ENCODE measurements around the gene VSTM4. TPM values are rescaled to one million over a fixed set of nuclear protein-coding genes. Genes with fewer than 3 reads are reported as not detected.
A peak's percentile ranks its signal among the peaks of the same experiment; 100 is the strongest.

The VSTM4 gene
- total and polyA plus RNA-seq, 2 donors (not counting 1 experiment from before 2014, with no cell fraction given) = 8.1 to 27.9 TPM

DNA sequence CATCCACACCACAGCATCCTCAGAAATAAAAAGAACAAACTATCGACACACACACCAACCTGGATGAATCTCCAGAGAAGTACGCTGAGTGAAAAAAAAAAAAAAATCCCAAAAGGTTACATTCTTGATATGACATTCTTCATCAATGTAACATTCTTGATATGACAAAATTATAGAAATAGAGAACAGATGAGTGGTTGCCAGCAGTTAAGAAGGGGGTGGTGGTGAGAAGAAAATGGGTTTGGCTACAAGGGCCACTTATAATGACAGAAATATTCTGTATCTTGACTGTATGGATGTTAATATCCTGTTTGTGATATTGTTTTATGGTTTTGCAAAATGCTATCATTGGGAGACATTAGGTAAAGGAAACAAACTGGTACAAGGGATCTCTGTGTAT lies 36.9 kb downstream of the VSTM4 start:
- Histone ChIP-seq H3K79me2 (ENCODE audit: control insufficient read depth, insufficient read depth, low read length) (no peaks in the 10 kb centered on the region), H3K4me3 (replicated peaks in 1 of 4; ENCODE audit: control extremely low read depth in 1 of 4, insufficient read depth in 1 of 4, low read depth in 3 of 4, low read length in 4 of 4) (no peak overlapping the region), H3K4me2 (ENCODE audit: extremely low read depth, insufficient read depth, low read length) (no peak overlapping the region), H3K9ac (ENCODE audit: insufficient read depth, low read length) (no peak overlapping the region), H3K9me3 (ENCODE audit: control insufficient read depth, insufficient read depth, low read depth, low read length) (no peaks in the 10 kb centered on the region), H3K36me3 (ENCODE audit: control insufficient read depth, insufficient read depth, low read length) (no peaks in the 10 kb centered on the region), H3K27ac (ENCODE audit: insufficient read depth, low read length) (no peak overlapping the region), H2AFZ (ENCODE audit: low read length) (no peak overlapping the region), H4K20me1 (ENCODE audit: control insufficient read depth, extremely low read depth, insufficient read depth, low read length) (no peaks in the 10 kb centered on the region), H3K4me1 (ENCODE audit: control insufficient read depth, extremely low read depth, insufficient read depth, low read length) (no peaks in the 10 kb centered on the region), H3K27me3 (ENCODE audit: control insufficient read depth, insufficient read depth, low read length) (no peaks in the 10 kb centered on the region)
- DNase-seq (ENCODE audit: low read depth in 2 of 2) = no peak
- TF ChIP-seq, protein P1, sequence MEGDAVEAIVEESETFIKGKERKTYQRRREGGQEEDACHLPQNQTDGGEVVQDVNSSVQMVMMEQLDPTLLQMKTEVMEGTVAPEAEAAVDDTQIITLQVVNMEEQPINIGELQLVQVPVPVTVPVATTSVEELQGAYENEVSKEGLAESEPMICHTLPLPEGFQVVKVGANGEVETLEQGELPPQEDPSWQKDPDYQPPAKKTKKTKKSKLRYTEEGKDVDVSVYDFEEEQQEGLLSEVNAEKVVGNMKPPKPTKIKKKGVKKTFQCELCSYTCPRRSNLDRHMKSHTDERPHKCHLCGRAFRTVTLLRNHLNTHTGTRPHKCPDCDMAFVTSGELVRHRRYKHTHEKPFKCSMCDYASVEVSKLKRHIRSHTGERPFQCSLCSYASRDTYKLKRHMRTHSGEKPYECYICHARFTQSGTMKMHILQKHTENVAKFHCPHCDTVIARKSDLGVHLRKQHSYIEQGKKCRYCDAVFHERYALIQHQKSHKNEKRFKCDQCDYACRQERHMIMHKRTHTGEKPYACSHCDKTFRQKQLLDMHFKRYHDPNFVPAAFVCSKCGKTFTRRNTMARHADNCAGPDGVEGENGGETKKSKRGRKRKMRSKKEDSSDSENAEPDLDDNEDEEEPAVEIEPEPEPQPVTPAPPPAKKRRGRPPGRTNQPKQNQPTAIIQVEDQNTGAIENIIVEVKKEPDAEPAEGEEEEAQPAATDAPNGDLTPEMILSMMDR (conservative IDR thresholded peaks at IDR 0.05 in 1 of 2, IDR thresholded peaks at IDR 0.05 in 1 of 2; ENCODE audit: low read depth in 1 of 2, low read length in 2 of 2) = no peak
- TF ChIP-seq EZH2 (IDR thresholded peaks at IDR 0.05; ENCODE audit: low read length, missing control alignments) = no peak

DNA sequence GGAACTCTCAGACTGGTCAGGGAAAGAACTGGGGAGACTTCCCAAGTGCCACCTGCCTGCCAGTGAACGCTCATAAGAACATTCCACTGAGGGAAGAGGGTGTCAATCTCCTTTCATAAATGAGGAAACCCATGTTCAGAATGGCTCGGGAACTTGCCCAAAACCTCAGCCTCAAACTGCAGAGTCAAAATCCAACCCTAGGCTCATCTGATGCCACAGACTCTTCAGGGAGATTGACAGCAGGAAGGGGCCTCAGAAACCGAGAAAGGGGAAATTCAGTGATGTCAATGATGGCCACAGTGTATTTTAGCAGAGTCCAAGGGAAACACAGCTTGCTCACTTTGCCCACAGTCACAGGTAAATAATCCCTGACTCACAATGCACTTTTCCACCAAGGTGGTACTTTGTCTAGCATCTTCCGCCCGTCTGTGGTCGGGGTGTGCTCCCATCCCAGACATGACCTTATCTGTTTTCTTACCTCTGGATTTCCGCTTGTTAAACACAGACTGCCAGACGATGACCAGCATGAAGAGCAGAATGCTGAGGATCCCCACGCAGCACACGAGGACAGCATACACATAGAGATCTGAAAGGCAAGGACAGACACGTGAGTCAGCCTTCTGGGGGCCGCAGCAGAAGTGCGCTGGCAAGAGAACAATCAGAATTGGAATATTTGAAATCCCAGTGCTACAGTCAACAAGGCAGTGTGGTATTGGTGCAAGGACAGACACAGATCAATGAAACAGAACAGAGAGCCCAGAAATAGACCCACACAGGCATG lies 38.4 kb downstream of the VSTM4 start:
- H3K27me3 ChIP-seq (ENCODE audit: control insufficient read depth, insufficient read depth, low read length) = no peaks in the 10 kb centered on the region
- peak in 1 of 2 donors; percentile 40 for DNase-seq (ENCODE audit: low read depth in 2 of 2)
- no peaks in the 10 kb centered on the region for H3K79me2 ChIP-seq (ENCODE audit: control insufficient read depth, insufficient read depth, low read length)
- H2AFZ ChIP-seq (ENCODE audit: low read length) = no peak overlapping the region
- no peaks in the 10 kb centered on the region for H3K36me3 ChIP-seq (ENCODE audit: control insufficient read depth, insufficient read depth, low read length)
- no peaks in the 10 kb centered on the region for H3K9me3 ChIP-seq (ENCODE audit: control insufficient read depth, insufficient read depth, low read depth, low read length)
- H3K9ac ChIP-seq (ENCODE audit: insufficient read depth, low read length) = no peak overlapping the region
- H3K4me2 ChIP-seq (ENCODE audit: extremely low read depth, insufficient read depth, low read length) = no peak overlapping the region
- no peak overlapping the region for H3K4me3 ChIP-seq (replicated peaks in 1 of 4; ENCODE audit: control extremely low read depth in 1 of 4, insufficient read depth in 1 of 4, low read depth in 3 of 4, low read length in 4 of 4)
- no peak overlapping the region for H3K27ac ChIP-seq (ENCODE audit: insufficient read depth, low read length)
- no peaks in the 10 kb centered on the region for H3K4me1 ChIP-seq (ENCODE audit: control insufficient read depth, extremely low read depth, insufficient read depth, low read length)
- TF ChIP-seq EZH2 (IDR thresholded peaks at IDR 0.05; ENCODE audit: low read length, missing control alignments) = no peak
- H4K20me1 ChIP-seq (ENCODE audit: control insufficient read depth, extremely low read depth, insufficient read depth, low read length) = no peaks in the 10 kb centered on the region

DNA sequence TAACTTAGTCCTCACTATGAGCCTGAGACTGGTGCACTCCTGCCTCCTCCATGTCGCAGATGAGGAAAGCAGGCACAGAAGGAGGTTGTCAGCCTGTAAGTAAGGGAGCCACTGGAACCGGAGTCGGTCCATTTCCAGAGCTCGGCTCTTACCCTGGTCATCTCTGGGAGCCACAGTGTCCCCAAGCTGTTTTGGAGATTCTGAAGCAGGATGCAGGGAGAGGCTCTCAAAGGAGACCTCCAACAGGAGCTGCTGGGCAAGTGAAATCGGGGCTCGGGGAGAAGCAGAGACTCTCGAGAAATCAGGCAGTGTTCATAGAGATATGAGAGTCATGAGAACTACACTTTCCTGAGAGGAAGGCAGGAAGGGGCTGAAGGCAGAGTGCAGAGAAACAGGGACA lies 39.0 kb downstream of the VSTM4 start:
- Histone ChIP-seq H3K36me3 (ENCODE audit: control insufficient read depth, insufficient read depth, low read length) (no peaks in the 10 kb centered on the region), H3K4me3 (replicated peaks in 1 of 4; ENCODE audit: control extremely low read depth in 1 of 4, insufficient read depth in 1 of 4, low read depth in 3 of 4, low read length in 4 of 4) (no peak overlapping the region), H3K27me3 (ENCODE audit: control insufficient read depth, insufficient read depth, low read length) (no peaks in the 10 kb centered on the region), H4K20me1 (ENCODE audit: control insufficient read depth, extremely low read depth, insufficient read depth, low read length) (no peaks in the 10 kb centered on the region), H3K9ac (ENCODE audit: insufficient read depth, low read length) (no peak overlapping the region), H2AFZ (ENCODE audit: low read length) (no peak overlapping the region), H3K9me3 (ENCODE audit: control insufficient read depth, insufficient read depth, low read depth, low read length) (no peaks in the 10 kb centered on the region), H3K79me2 (ENCODE audit: control insufficient read depth, insufficient read depth, low read length) (no peaks in the 10 kb centered on the region), H3K4me1 (ENCODE audit: control insufficient read depth, extremely low read depth, insufficient read depth, low read length) (no peaks in the 10 kb centered on the region), H3K4me2 (ENCODE audit: extremely low read depth, insufficient read depth, low read length) (no peak overlapping the region), H3K27ac (ENCODE audit: insufficient read depth, low read length) (no peak overlapping the region)
- TF ChIP-seq EZH2 (IDR thresholded peaks at IDR 0.05; ENCODE audit: low read length, missing control alignments) = no peak
- TF ChIP-seq, protein P1 (conservative IDR thresholded peaks at IDR 0.05 in 1 of 2, IDR thresholded peaks at IDR 0.05 in 1 of 2; ENCODE audit: low read depth in 1 of 2, low read length in 2 of 2) = no peak
- no peak for DNase-seq (ENCODE audit: low read depth in 2 of 2)
